Measurements from ENCODE around the gene RETREG1.

- TF ChIP-seq CEBPG (CRISPR knock-in tag; IDR thresholded peaks at IDR 0.05): no peak
- TF ChIP-seq MLLT10 (CRISPR knock-in tag; IDR thresholded peaks at IDR 0.05): no peak
- no peak for TF ChIP-seq MTA1 (CRISPR knock-in tag; IDR thresholded peaks at IDR 0.05; ENCODE audit: borderline replicate concordance)
- no peak for TF ChIP-seq REXO4 (CRISPR knock-in tag; IDR thresholded peaks at IDR 0.05; ENCODE audit: borderline replicate concordance)
- TF ChIP-seq MYNN (CRISPR knock-in tag; IDR thresholded peaks at IDR 0.05; ENCODE audit: low read depth): no peak
- TF ChIP-seq CTCF (CRISPR knock-in tag; IDR thresholded peaks at IDR 0.05): no peak
Measured at GRCh38 chr5:16628376-16628775, 11.6 kb upstream of the RETREG1 start.

Data from HepG2 (cell line).